Measurements from ENCODE around the gene PPDPF.

DNA sequence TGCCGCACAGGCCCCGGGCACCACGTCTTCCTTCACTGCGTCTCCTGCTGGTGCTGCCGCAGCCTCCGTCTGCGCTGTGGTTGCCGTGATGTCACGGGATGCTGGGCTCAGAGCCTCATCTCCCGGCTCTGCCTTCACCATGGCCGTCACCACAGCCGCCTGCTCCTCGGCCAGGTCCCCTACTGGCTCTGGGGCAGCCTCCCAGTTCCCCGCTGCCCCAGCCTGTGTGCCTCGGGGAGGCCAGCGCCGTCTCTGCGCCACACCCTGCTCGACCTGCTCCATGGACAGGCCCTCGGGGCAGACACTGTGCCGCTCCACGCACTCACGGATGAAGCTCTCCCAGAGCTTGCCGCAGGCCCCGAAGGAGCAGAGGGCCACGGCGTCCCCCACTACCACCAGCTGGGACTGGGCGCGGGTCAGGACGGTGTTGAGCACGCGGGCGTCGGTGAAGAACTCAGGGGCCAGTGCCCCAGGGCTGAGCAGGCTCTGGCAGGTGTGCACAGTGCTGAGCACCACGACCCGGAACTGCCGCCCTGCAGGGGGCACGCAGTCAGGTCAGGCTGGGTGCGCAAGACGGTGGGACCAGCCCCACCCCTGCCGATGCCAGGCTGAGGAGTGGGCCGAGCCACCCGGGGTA lies 45.3 kb downstream of the PPDPF start:
- TF ChIP-seq EZH2 (IDR thresholded peaks at IDR 0.05; ENCODE audit: borderline replicate concordance, low read depth, low read length, poor library complexity, severe bottlenecking): no peak
- TF ChIP-seq, protein P1, sequence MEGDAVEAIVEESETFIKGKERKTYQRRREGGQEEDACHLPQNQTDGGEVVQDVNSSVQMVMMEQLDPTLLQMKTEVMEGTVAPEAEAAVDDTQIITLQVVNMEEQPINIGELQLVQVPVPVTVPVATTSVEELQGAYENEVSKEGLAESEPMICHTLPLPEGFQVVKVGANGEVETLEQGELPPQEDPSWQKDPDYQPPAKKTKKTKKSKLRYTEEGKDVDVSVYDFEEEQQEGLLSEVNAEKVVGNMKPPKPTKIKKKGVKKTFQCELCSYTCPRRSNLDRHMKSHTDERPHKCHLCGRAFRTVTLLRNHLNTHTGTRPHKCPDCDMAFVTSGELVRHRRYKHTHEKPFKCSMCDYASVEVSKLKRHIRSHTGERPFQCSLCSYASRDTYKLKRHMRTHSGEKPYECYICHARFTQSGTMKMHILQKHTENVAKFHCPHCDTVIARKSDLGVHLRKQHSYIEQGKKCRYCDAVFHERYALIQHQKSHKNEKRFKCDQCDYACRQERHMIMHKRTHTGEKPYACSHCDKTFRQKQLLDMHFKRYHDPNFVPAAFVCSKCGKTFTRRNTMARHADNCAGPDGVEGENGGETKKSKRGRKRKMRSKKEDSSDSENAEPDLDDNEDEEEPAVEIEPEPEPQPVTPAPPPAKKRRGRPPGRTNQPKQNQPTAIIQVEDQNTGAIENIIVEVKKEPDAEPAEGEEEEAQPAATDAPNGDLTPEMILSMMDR (conservative IDR thresholded peaks at IDR 0.05; ENCODE audit: low read depth, low read length): no peak
